MM.1S (cell line): ENCODE results near the gene YY2.

Source experiments
- DNase-seq: peaks from one replicate; pipeline ENCODE4 v3.0.0-alpha.2; 2015
- H2AFZ ChIP-seq: fragments of 300-600 bp; sonication (generic); 2 replicates; pipeline ENCODE4 v1.6.0; 2016; ENCODE audit warnings: antibody characterized with exemption, low read length
- H3F3A ChIP-seq: fragments of 300-600 bp; sonication (generic); 2 replicates; pipeline ENCODE4 v1.6.1; 2016; ENCODE audit warnings: mild to moderate bottlenecking, antibody characterized with exemption, low read length, moderate library complexity, mixed read lengths; ENCODE audit not compliant: insufficient read depth
- H3K27ac ChIP-seq: fragments of 300-600 bp; sonication (generic); 2 replicates; pipeline ENCODE4 v1.5.1; 2016; ENCODE audit warnings: mild to moderate bottlenecking, low read length
- H3K27me3 ChIP-seq: fragments of 300-600 bp; sonication (generic); replicated peaks from 2 replicates; pipeline ENCODE4 v1.6.0; 2016; ENCODE audit warnings: low read length; ENCODE audit not compliant: insufficient read depth
- H3K36me3 ChIP-seq: fragments of 300-600 bp; sonication (generic); replicated peaks from 2 replicates; pipeline ENCODE4 v1.6.1; 2016; ENCODE audit warnings: mild to moderate bottlenecking, low read length, mixed read lengths; ENCODE audit not compliant: insufficient read depth
- H3K4me1 ChIP-seq: fragments of 300-600 bp; sonication (generic); 2 replicates; pipeline ENCODE4 v1.6.1; 2016; ENCODE audit warnings: low read length, mixed read lengths
- H3K4me2 ChIP-seq: fragments of 300-600 bp; sonication (generic); 2 replicates; pipeline ENCODE4 v1.6.0; 2016; ENCODE audit warnings: low read depth, low read length
- H3K4me3 ChIP-seq: fragments of 300-600 bp; sonication (generic); 2 replicates; pipeline ENCODE4 v1.5.1; 2016; ENCODE audit warnings: low read length, mixed read lengths
- H3K79me2 ChIP-seq: fragments of 300-600 bp; sonication (generic); 2 replicates; pipeline ENCODE4 v1.6.1; 2016; ENCODE audit warnings: mixed run types, low read length, mixed read lengths
- H3K9ac ChIP-seq: fragments of 300-600 bp; sonication (generic); 2 replicates; pipeline ENCODE4 v1.6.1; 2016; ENCODE audit warnings: low read length, mixed read lengths
- H3K9me2 ChIP-seq: fragments of 300-600 bp; sonication (generic); replicated peaks from 2 replicates; pipeline ENCODE4 v1.6.1; 2016; ENCODE audit warnings: mild to moderate bottlenecking, low read length, mixed read lengths; ENCODE audit not compliant: insufficient read depth
- H3K9me3 ChIP-seq: fragments of 300-600 bp; sonication (generic); replicated peaks from 2 replicates; pipeline ENCODE4 v1.6.1; 2016; ENCODE audit warnings: mild to moderate bottlenecking, low read length, mixed read lengths; ENCODE audit not compliant: insufficient read depth
- H4K20me1 ChIP-seq: fragments of 300-600 bp; sonication (generic); 2 replicates; pipeline ENCODE4 v1.6.1; 2016; ENCODE audit warnings: mild to moderate bottlenecking, low read length, moderate library complexity, mixed read lengths; ENCODE audit not compliant: insufficient read depth
- CTCF ChIP-seq: fragments of 300-600 bp; sonication (generic); IDR thresholded peaks from 2 replicates; pipeline ENCODE4 v1.5.1; 2016; ENCODE audit warnings: antibody characterized with exemption, low read length, mixed read lengths
- EZH2 ChIP-seq: fragments of 300-600 bp; sonication (generic); optimal IDR thresholded peaks from 2 replicates; pipeline ENCODE3; 2017; ENCODE audit warnings: low read depth, mild to moderate bottlenecking, antibody characterized with exemption, low read length, mixed read lengths
- EZH2phosphoT487 ChIP-seq: fragments of 300-600 bp; sonication (generic); IDR thresholded peaks from 2 replicates; pipeline ENCODE4 v1.6.1; 2018; ENCODE audit warnings: antibody characterized with exemption, low read length

Gene YY2

GRCh38 chrX:21839334-21840192, 16.2 kb upstream of the YY2 start, which contains the start of gene MBTPS2:
Gene MBTPS2, plus strand, starts transcription at chrX:21839617. Its CDS starts 118 bp downstream, at chrX:21839735.
- no peaks in the 10 kb centered on the region for H3K9me2 ChIP-seq
- H3K27ac ChIP-seq = peak within 1 kb of the TSS; percentile 49; the same call in 1 of the 2 replicates
- H3F3A ChIP-seq = no peaks in the 10 kb centered on the region
- H3K9ac ChIP-seq = peak within 1 kb of the TSS; percentile 92
- H3K79me2 ChIP-seq = peaks cover 13% of the 10 kb centered on the region
- TF ChIP-seq EZH2 = no peak
- no peak for TF ChIP-seq CTCF
- no peak for TF ChIP-seq EZH2phosphoT487
- no peaks in the 10 kb centered on the region for H4K20me1 ChIP-seq
- DNase-seq = peak; percentile 82
- H3K4me1 ChIP-seq = no peaks in the 10 kb centered on the region
- peak within 1 kb of the TSS; percentile 85 for H3K4me2 ChIP-seq
- no peaks in the 10 kb centered on the region for H3K27me3 ChIP-seq
- H2AFZ ChIP-seq = peak within 1 kb of the TSS; percentile 69
- peak within 1 kb of the TSS; percentile 73 for H3K4me3 ChIP-seq
- H3K9me3 ChIP-seq = no peaks in the 10 kb centered on the region
- no peaks in the 10 kb centered on the region for H3K36me3 ChIP-seq

- peak overlapping the region; percentile 49; the same call in 1 of the 2 replicates for H3K27ac ChIP-seq
Measured at GRCh38 chrX:21840193-21840545, 15.6 kb upstream of the YY2 start.

GRCh38 chrX:21843179-21843578, 12.6 kb upstream of the YY2 start:
- H2AFZ ChIP-seq = no peak overlapping the region
- H3K4me2 ChIP-seq = no peak overlapping the region
- peaks cover 13% of the 10 kb centered on the region for H3K79me2 ChIP-seq
- no peaks in the 10 kb centered on the region for H3K27me3 ChIP-seq
- DNase-seq = no peak
- TF ChIP-seq EZH2phosphoT487 (no peak), CTCF (no peak), EZH2 (no peak)
- no peaks in the 10 kb centered on the region for H3K4me1 ChIP-seq
- H3K27ac ChIP-seq = no peak overlapping the region
- H4K20me1 ChIP-seq = no peaks in the 10 kb centered on the region
- H3F3A ChIP-seq = no peaks in the 10 kb centered on the region
- no peaks in the 10 kb centered on the region for H3K36me3 ChIP-seq
- no peaks in the 10 kb centered on the region for H3K9me3 ChIP-seq
- H3K9ac ChIP-seq = no peak overlapping the region
- no peak overlapping the region for H3K4me3 ChIP-seq
- H3K9me2 ChIP-seq = no peaks in the 10 kb centered on the region

More at GRCh38 chrX:21840193-21840545, 15.6 kb upstream of the YY2 start:
- peak overlapping the region; percentile 85 for H3K4me2 ChIP-seq
- peak overlapping the region; percentile 92 for H3K9ac ChIP-seq
- H2AFZ ChIP-seq = peak overlapping the region; percentile 56
- DNase-seq = peak; percentile 34
- H3K9me2 ChIP-seq = no peaks in the 10 kb centered on the region
- no peaks in the 10 kb centered on the region for H3K9me3 ChIP-seq
- peaks cover 13% of the 10 kb centered on the region for H3K79me2 ChIP-seq
- H3K36me3 ChIP-seq = no peaks in the 10 kb centered on the region
- TF ChIP-seq EZH2 (no peak), EZH2phosphoT487 (no peak), CTCF (no peak)
- no peaks in the 10 kb centered on the region for H4K20me1 ChIP-seq
- H3K4me1 ChIP-seq = no peaks in the 10 kb centered on the region
- H3K27me3 ChIP-seq = no peaks in the 10 kb centered on the region
- H3K4me3 ChIP-seq = peak overlapping the region; percentile 73
- H3F3A ChIP-seq = no peaks in the 10 kb centered on the region
